ACC112 (cell line): ENCODE results near the gene STX8.

Experiments
- H2AFZ ChIP-seq: fragments of 200-600 bp; sonication (generic); one replicate; pipeline ENCODE4 v1.6.0; 2017; ENCODE audit warnings: antibody characterized with exemption, low read length; ENCODE audit not compliant: unreplicated experiment
- H3K27ac ChIP-seq: fragments of 200-600 bp; sonication (generic); 2 replicates; pipeline ENCODE4 v1.5.1; 2014; ENCODE audit warnings: low read depth, mild to moderate bottlenecking, antibody characterized with exemption, low read length, moderate library complexity
- H3K27me3 ChIP-seq: fragments of 200-600 bp; sonication (generic); 2 replicates; pipeline ENCODE4 v1.6.1; 2014; ENCODE audit warnings: mild to moderate bottlenecking, antibody characterized with exemption, low read length, moderate library complexity, mixed read lengths; ENCODE audit not compliant: insufficient read depth
- H3K36me3 ChIP-seq: fragments of 200-600 bp; sonication (generic); 2 replicates; pipeline ENCODE4 v1.6.1; 2016; ENCODE audit warnings: mild to moderate bottlenecking, antibody characterized with exemption, low read length, moderate library complexity, mixed read lengths; ENCODE audit not compliant: insufficient read depth
- H3K4me1 ChIP-seq: fragments of 200-600 bp; sonication (generic); one replicate; pipeline ENCODE4 v1.6.1; 2016; ENCODE audit warnings: low read length, mixed read lengths; ENCODE audit not compliant: insufficient read depth, unreplicated experiment, control insufficient read depth
- H3K4me3 ChIP-seq: fragments of 200-600 bp; sonication (generic); 2 replicates; pipeline ENCODE4 v1.5.1; 2014; ENCODE audit warnings: mild to moderate bottlenecking, low read depth, low read length
- H3K79me2 ChIP-seq: fragments of 200-600 bp; sonication (generic); one replicate; pipeline ENCODE4 v1.6.0; 2016; ENCODE audit warnings: low read length; ENCODE audit not compliant: control insufficient read depth, unreplicated experiment, insufficient read depth

The STX8 gene

DNA sequence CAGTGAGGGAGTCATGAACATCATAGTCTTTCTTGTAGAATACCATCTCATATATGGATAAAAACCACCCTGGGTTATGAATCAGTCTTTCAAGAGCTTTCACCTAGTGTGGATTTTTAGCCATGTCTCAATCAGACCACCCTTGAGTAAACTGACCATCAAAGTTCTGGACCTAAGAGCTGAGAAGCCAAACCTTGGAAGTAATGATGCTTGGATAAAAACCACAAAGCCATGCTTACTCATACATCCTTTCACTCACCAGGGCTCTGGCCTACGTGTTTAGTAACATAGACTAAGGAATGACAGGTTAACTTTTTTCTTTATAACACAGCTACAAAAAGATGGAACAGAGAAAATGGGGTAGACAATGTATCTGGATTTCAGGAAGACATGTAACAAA, 167.2 kb downstream of the STX8 start:
- Histone ChIP-seq H3K4me1 (peaks cover 6% of the 10 kb centered on the region), H3K27me3 (no peaks in the 10 kb centered on the region), H2AFZ (no peak overlapping the region), H3K36me3 (no peaks in the 10 kb centered on the region), H3K27ac (no peak overlapping the region), H3K4me3 (no peak overlapping the region), H3K79me2 (no peaks in the 10 kb centered on the region)

DNA sequence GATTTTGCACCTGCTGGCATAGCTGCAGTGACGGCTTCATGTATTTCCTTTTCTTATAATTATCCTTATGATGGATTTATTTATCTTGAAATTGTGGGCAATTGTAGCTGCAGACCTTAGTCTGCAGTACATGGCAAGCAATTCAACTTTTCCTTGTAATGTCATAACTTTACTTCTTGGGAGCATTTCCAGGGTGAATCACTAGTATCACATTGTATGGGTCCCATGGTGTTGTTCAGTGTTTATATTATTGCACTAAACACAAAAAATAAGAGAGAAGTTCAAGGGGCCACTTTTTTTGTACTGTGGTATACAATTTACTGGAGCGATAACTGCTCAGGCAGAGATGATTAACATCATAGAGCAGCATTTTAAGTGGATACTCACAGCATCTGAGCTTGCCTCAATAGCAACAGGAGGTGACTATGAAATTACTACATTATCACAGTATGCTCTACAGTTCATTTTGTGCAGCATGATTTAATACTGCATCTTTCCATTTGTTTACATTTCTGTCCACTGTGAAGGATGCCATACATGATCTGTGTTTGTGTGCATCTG, 169.5 kb downstream of the STX8 start:
- no peaks in the 10 kb centered on the region for H3K79me2 ChIP-seq
- peaks cover 11% of the 10 kb centered on the region for H3K4me1 ChIP-seq
- no peak overlapping the region for H3K4me3 ChIP-seq
- no peaks in the 10 kb centered on the region for H3K27me3 ChIP-seq
- H2AFZ ChIP-seq = no peak overlapping the region
- no peak overlapping the region for H3K27ac ChIP-seq
- H3K36me3 ChIP-seq = no peaks in the 10 kb centered on the region

DNA sequence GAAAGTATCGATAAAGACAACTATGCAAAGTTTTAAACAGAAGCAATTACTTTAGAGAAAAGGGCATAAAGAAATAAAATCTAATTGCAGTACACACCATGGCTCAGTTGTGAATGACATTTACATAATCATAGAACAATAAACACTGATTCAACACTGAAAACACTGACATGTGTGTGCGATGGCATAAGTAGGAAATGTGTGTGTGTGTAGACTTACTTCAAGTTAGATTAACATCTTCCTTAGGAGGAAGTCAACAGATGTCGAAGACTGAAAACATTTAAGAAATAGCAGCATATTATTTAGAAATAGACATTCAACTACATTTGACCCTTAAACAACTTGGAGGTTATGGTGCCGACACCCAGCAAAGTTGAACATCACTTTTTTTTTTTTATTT, 172.4 kb downstream of the STX8 start:
- H3K79me2 ChIP-seq = no peaks in the 10 kb centered on the region
- no peak overlapping the region for H3K27ac ChIP-seq
- no peak overlapping the region for H3K4me3 ChIP-seq
- no peak overlapping the region for H2AFZ ChIP-seq
- no peaks in the 10 kb centered on the region for H3K36me3 ChIP-seq
- no peaks in the 10 kb centered on the region for H3K27me3 ChIP-seq
- H3K4me1 ChIP-seq = peaks cover 5% of the 10 kb centered on the region

DNA sequence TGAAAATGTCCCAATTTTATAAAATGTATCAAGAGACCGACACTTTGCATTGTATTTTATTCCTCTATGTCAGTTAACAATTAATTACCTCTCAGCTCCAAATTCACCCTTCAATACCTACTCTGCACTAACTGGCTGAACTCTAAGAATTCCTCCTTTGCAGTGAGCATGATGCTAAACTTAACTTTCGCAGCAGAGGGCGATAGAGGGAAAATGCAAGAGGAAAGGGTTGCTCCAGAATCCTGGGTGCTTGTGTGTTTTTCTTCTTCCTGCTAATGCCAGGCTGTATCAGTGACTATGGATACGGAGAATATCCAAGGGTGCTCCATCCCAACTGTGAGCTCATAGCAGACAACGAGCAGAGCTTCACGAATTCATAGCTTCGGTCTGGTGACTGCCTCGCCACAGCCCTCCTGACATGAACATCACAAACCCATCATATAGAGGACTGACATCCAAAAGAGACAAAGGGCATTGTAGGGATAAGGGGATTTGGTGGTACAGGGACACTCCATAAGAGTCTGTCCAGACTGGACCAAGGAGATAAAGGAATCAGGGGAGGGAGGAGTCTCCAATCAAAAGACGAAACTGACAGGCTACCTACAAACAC, 172.9 kb downstream of the STX8 start:
- H3K27me3 ChIP-seq = no peaks in the 10 kb centered on the region
- no peak overlapping the region for H3K4me3 ChIP-seq
- H3K79me2 ChIP-seq = no peaks in the 10 kb centered on the region
- no peak overlapping the region for H2AFZ ChIP-seq
- peaks cover 5% of the 10 kb centered on the region for H3K4me1 ChIP-seq
- H3K36me3 ChIP-seq = no peaks in the 10 kb centered on the region
- H3K27ac ChIP-seq = no peak overlapping the region

DNA sequence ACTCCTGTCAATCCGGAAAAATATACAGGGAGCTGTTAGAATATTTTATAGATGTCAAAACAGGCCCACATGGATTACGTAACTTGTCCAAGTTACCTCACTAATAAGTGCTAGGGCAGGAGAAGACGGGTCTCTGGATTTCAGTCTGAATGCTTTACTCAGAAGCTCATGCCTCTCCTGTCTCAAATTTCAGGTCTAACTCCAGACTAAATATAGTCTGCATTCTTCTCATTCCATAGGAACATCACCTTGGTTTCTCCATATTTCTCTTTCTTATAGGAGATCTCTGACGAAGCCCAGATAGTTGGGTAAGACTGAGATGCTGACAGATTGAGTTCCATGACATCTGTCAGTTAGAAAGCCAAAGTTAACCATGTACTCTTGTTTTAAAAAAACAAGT, 174.2 kb downstream of the STX8 start:
- Histone ChIP-seq H3K27me3 (no peaks in the 10 kb centered on the region), H3K27ac (no peak overlapping the region), H2AFZ (no peak overlapping the region), H3K36me3 (no peaks in the 10 kb centered on the region), H3K4me3 (no peak overlapping the region), H3K79me2 (no peaks in the 10 kb centered on the region), H3K4me1 (peaks cover 5% of the 10 kb centered on the region)

DNA sequence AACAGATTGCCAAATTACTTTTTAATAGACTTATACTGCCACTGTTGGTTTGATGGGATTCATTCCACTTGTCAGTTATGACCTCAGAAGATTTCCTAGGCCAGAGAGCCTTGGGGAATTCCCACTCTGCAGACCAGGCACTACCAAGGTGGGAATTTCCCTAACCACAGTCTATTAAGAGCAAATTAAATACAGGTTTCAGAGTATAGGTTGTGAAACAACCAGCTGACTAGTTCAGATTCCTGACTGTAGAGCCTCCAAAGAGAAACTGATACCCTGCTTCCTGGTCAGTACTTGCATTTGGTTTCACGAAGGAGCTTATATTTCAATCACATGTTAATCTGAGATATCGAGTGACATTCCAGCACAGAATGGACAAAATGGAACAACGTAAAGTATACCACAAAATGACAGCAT, 186.5 kb downstream of the STX8 start:
- Histone ChIP-seq H3K27ac (peak overlapping the region; percentile 58; the same call in 1 of the 2 replicates), H3K4me1 (peaks cover 8% of the 10 kb centered on the region), H2AFZ (no peak overlapping the region), H3K4me3 (no peak overlapping the region), H3K27me3 (no peaks in the 10 kb centered on the region), H3K36me3 (no peaks in the 10 kb centered on the region), H3K79me2 (no peaks in the 10 kb centered on the region)

DNA sequence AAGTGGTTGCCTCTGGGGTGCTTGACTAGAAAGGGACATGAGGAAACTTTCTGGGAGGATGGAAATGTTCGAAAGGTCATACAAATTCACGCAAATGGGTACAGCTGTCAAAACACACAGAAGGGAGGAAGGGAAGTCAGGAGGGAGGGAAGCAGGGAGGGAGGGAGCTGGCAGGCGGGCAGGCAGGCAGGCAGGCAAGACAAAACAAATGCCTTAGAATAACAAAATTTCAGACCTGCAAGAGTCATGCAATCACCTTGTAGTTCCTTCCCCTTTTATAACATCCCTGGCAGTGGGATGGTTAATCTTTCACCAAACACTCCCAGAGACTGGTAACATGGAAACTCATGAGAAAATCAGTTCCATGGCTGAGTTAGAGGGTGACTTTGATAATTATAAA, 189.2 kb downstream of the STX8 start:
- Histone ChIP-seq H3K4me3 (no peak overlapping the region), H3K27me3 (no peaks in the 10 kb centered on the region), H3K4me1 (peaks cover 11% of the 10 kb centered on the region), H2AFZ (no peak overlapping the region), H3K27ac (no peak overlapping the region), H3K36me3 (no peaks in the 10 kb centered on the region), H3K79me2 (no peaks in the 10 kb centered on the region)

DNA sequence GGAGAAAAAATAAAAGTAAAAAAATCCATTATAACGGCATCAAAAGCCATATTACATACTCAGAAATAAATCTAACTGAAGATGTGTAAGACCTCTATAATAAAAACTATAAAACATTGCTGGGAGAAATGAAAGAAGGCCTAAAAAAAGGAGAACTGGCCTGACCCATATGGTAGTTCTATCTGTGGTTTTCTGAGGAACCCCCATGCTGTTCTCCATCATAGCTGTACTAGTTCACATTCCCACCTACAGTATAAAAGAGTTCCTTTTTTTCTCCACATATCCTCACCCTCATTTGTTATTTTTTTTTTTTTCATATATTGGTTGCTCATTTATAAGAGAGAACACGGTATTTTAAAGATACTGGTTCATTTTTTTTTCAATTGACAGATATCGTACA, 191.8 kb downstream of the STX8 start:
- H3K4me1 ChIP-seq = peaks cover 15% of the 10 kb centered on the region
- H3K79me2 ChIP-seq = no peaks in the 10 kb centered on the region
- no peaks in the 10 kb centered on the region for H3K36me3 ChIP-seq
- no peak overlapping the region for H3K4me3 ChIP-seq
- no peaks in the 10 kb centered on the region for H3K27me3 ChIP-seq
- no peak overlapping the region for H2AFZ ChIP-seq
- no peak overlapping the region for H3K27ac ChIP-seq

DNA sequence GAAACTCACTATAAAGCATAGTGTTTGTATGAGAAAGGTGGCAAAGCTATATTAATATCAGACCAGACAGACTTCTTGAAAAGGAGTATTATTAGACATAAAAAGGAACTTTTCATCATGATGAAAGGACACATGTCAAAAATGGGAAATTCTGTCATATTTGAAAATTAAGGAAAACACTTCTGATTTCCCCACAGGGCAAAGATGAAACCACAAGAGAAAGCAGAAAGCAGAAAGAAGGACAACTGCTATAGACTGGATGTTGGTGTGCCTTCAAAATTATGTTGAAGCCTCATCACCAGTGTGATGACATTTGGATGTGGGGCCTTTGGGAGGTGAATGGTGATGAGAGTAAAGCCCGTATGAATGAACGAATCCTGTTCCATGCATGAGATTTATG, 193.0 kb downstream of the STX8 start:
- Histone ChIP-seq H3K4me3 (no peak overlapping the region), H3K4me1 (peaks cover 10% of the 10 kb centered on the region), H3K27me3 (no peaks in the 10 kb centered on the region), H3K36me3 (no peaks in the 10 kb centered on the region), H3K79me2 (no peaks in the 10 kb centered on the region), H3K27ac (no peak overlapping the region), H2AFZ (no peak overlapping the region)

DNA sequence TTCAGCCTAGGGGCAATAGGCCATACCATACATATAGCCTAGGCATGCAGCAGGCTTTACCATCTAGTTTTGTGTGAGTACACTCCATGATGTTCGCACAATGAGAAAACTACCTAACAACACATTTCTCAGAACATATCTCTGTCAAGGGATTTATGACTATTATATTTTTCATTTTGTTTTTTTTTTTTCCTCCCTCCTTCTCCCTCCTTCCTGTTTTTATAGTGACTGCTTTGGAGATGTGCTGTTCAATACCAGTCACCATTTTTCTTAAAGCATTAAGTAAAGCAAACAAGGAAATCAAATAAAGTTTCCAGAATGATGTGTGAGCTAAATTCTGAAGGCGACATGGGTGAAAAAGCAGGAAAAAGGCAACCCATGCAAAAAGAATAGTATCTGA, 194.6 kb downstream of the STX8 start:
- no peak overlapping the region for H3K4me3 ChIP-seq

DNA sequence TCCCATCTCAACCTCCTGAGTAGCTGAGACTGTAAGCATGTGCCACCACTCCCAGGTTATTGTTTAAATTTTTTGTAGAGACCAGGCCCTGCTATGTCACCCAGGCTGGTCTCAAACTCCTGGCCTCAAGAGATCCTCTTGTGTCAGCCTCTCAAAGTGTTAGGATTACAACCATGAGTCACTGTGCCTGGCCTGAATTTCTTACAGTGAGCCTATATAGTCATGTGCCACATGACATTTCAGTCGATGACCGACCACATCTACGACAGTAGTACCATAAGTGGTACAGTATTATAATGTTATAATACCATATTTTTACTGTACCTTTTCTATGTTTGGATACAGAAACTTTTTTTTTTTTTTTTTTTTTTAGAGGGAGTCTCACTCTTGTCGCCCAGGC, 195.3 kb downstream of the STX8 start:
- no peak overlapping the region for H3K4me3 ChIP-seq
- peaks cover 10% of the 10 kb centered on the region for H3K4me1 ChIP-seq
- no peaks in the 10 kb centered on the region for H3K27me3 ChIP-seq
- H3K79me2 ChIP-seq = no peaks in the 10 kb centered on the region
- peaks cover 11% of the 10 kb centered on the region; the same call in 1 of the 2 replicates for H3K36me3 ChIP-seq
- H2AFZ ChIP-seq = no peak overlapping the region
- H3K27ac ChIP-seq = no peak overlapping the region

More for the DNA sequence above, 194.6 kb downstream of the STX8 start:
- Histone ChIP-seq H3K36me3 (peaks cover 8% of the 10 kb centered on the region; the same call in 1 of the 2 replicates), H3K4me1 (peaks cover 10% of the 10 kb centered on the region), H2AFZ (no peak overlapping the region), H3K27ac (0 out of 2 replicates have a peak overlapping the region, but pooled peaks have one; percentile 0), H3K27me3 (no peaks in the 10 kb centered on the region), H3K79me2 (no peaks in the 10 kb centered on the region)
